RPMI7951 (cell line): ENCODE data around the gene TNFRSF18. TPM values are rescaled to one million over a fixed set of nuclear protein-coding genes. Genes with fewer than 3 reads are reported as not detected.
A peak's percentile ranks its signal among the peaks of the same experiment; 100 is the strongest.
"Not testable (repeated sequence)": the region's sequence is repeated elsewhere in the genome, so short reads cannot be mapped to it uniquely, and the experiment has no call there.

Source experiments
- DNase-seq: peaks from one replicate; pipeline ENCODE4 v3.0.0-alpha.2; 2012; ENCODE audit warnings: low read depth
- total RNA-seq: library from RNA; depleted of rRNA; stranded (reverse); fragments of >200 nt; shearing (Covaris generic); gene quantifications from 2 replicates; pipeline ENCODE4 v1.2.3, GENCODE V29; 2014; rRNA removed

Gene TNFRSF18
- not detected in 2 replicates for total RNA-seq

- DNase-seq: no peak
These were observed at the start of gene TNFRSF18 for GRCh38 chr1:1206376-1206965. TNFRSF18 (minus strand) TSS chr1:1206592; CDS start chr1:1206571, 21 bp downstream.

GRCh38 chr1:1255611-1256010, 49.2 kb upstream of the TNFRSF18 start:
- DNase-seq: no peak

GRCh38 chr1:1255078-1255477, 48.7 kb upstream of the TNFRSF18 start:
- no peak for DNase-seq

- DNase-seq: no peak
These were observed 48.2 kb upstream of the TNFRSF18 start for GRCh38 chr1:1254667-1254998.

GRCh38 chr1:1253972-1254666, 47.7 kb upstream of the TNFRSF18 start:
- DNase-seq: no peak

- no peak for DNase-seq
These were observed 46.9 kb upstream of the TNFRSF18 start for GRCh38 chr1:1253314-1253713.

GRCh38 chr1:1250786-1251284, 44.4 kb upstream of the TNFRSF18 start:
- no peak for DNase-seq

GRCh38 chr1:1248009-1248913, 41.9 kb upstream of the TNFRSF18 start:
- not testable (repeated sequence) for DNase-seq

- DNase-seq: no peak
These were observed 41.0 kb upstream of the TNFRSF18 start for GRCh38 chr1:1247341-1247913.

GRCh38 chr1:1246577-1247340, 40.4 kb upstream of the TNFRSF18 start, which contains the start of gene C1QTNF12:
C1QTNF12 (minus strand) TSS chr1:1246722; CDS start chr1:1246690, 32 bp downstream.
- DNase-seq: no peak

- DNase-seq: no peak
These were observed 39.6 kb upstream of the TNFRSF18 start for GRCh38 chr1:1245817-1246576.

GRCh38 chr1:1245178-1245816, 38.9 kb upstream of the TNFRSF18 start:
- DNase-seq: no peak

- peak; percentile 33 for DNase-seq
These were observed 37.9 kb upstream of the TNFRSF18 start for GRCh38 chr1:1244192-1244811.

- no peak for DNase-seq
These were observed 37.4 kb upstream of the TNFRSF18 start for GRCh38 chr1:1243807-1244191.

GRCh38 chr1:1243266-1243660, 36.9 kb upstream of the TNFRSF18 start:
- DNase-seq: no peak

- DNase-seq: no peak
These were observed 36.3 kb upstream of the TNFRSF18 start for GRCh38 chr1:1242461-1243265.

- DNase-seq: no peak
These were observed 35.3 kb upstream of the TNFRSF18 start for GRCh38 chr1:1241588-1242219.
